NAMALWA (cell line): Measurements from ENCODE around the gene STAP2.

Source experiments
- DNase-seq: peaks from one replicate; pipeline ENCODE4 v3.0.0-alpha.2; 2015; ENCODE audit warnings: low spot score

Gene STAP2

GRCh38 chr19:4370418-4371041, 31.9 kb upstream of the STAP2 start:
- no peak for DNase-seq

- peak; percentile 69 for DNase-seq
These were observed 31.2 kb upstream of the STAP2 start for GRCh38 chr19:4369888-4370260.

- peak; percentile 70 for DNase-seq
These were observed 30.7 kb upstream of the STAP2 start for GRCh38 chr19:4369109-4369887.

- DNase-seq = no peak
These were observed 29.6 kb upstream of the STAP2 start for GRCh38 chr19:4368128-4368820.

GRCh38 chr19:4367781-4368127, 29.1 kb upstream of the STAP2 start:
- DNase-seq = no peak

GRCh38 chr19:4367336-4367723, 28.7 kb upstream of the STAP2 start:
- no peak for DNase-seq

GRCh38 chr19:4366666-4367335, 28.2 kb upstream of the STAP2 start:
- DNase-seq = no peak

GRCh38 chr19:4365791-4366665, 27.4 kb upstream of the STAP2 start:
- no peak for DNase-seq

- no peak for DNase-seq
These were observed 26.7 kb upstream of the STAP2 start for GRCh38 chr19:4365341-4365740.

- DNase-seq = no peak
These were observed 25.1 kb upstream of the STAP2 start for GRCh38 chr19:4363571-4364304.

GRCh38 chr19:4362831-4363545, 24.4 kb upstream of the STAP2 start:
- DNase-seq = no peak

GRCh38 chr19:4362101-4362828, 23.6 kb upstream of the STAP2 start:
- DNase-seq = no peak

- no peak for DNase-seq
These were observed 22.8 kb upstream of the STAP2 start for GRCh38 chr19:4361152-4362046.

GRCh38 chr19:4360641-4361151, 22.1 kb upstream of the STAP2 start:
- no peak for DNase-seq

GRCh38 chr19:4360081-4360569, 21.5 kb upstream of the STAP2 start:
- DNase-seq = no peak

- no peak for DNase-seq
These were observed 21.0 kb upstream of the STAP2 start for GRCh38 chr19:4359627-4360000.

GRCh38 chr19:4358709-4359626, 20.3 kb upstream of the STAP2 start:
- DNase-seq = no peak
